H9 (cell line): ENCODE results near the gene PRICKLE3. TPM values are rescaled to one million over a fixed set of nuclear protein-coding genes. Genes with fewer than 3 reads are reported as not detected.

ENCODE experiments used
- DNase-seq: peaks from one replicate; pipeline ENCODE4 v3.0.0-alpha.2; 2017
- H2AFZ ChIP-seq: one replicate; pipeline ENCODE4 v1.6.1; 2013; ENCODE audit warnings: mild to moderate bottlenecking, low read length, control low read depth, moderate library complexity
- H2AK5ac ChIP-seq: 2 replicates; pipeline ENCODE4 v1.6.1; 2013; ENCODE audit warnings: low read length, control low read depth, mixed read lengths; ENCODE audit not compliant: insufficient read length
- H2BK120ac ChIP-seq: one replicate; pipeline ENCODE4 v1.6.1; 2013; ENCODE audit warnings: low read depth, mild to moderate bottlenecking, low read length, control low read depth, inconsistent platforms; ENCODE audit not compliant: poor library complexity, severe bottlenecking
- H2BK12ac ChIP-seq: 2 replicates; pipeline ENCODE4 v1.6.1; 2013; ENCODE audit warnings: low read length, control low read depth, mixed read lengths, low read depth; ENCODE audit not compliant: insufficient read length
- H2BK15ac ChIP-seq: 2 replicates; pipeline ENCODE4 v1.6.1; 2013; ENCODE audit warnings: low read depth, low read length, control low read depth
- H2BK20ac ChIP-seq: one replicate; pipeline ENCODE4 v1.6.1; 2013; ENCODE audit warnings: low read depth, mild to moderate bottlenecking, low read length, control low read depth, inconsistent platforms; ENCODE audit not compliant: poor library complexity, severe bottlenecking
- H2BK5ac ChIP-seq: 2 replicates; pipeline ENCODE4 v1.6.1; 2013; ENCODE audit warnings: low read length, control low read depth, mixed read lengths; ENCODE audit not compliant: insufficient read length
- H3K14ac ChIP-seq: 2 replicates; pipeline ENCODE4 v1.6.1; 2013; ENCODE audit warnings: low read length, control low read depth; ENCODE audit not compliant: insufficient read depth
- H3K18ac ChIP-seq: 2 replicates; pipeline ENCODE4 v1.6.1; 2013; ENCODE audit warnings: low read depth, mild to moderate bottlenecking, mixed read lengths, low read length, control low read depth; ENCODE audit not compliant: insufficient read length
- H3K23ac ChIP-seq: 2 replicates; pipeline ENCODE4 v1.6.1; 2013; ENCODE audit warnings: low read length, control low read depth, mixed read lengths, low read depth; ENCODE audit not compliant: insufficient read length
- H3K23me2 ChIP-seq: 2 replicates; pipeline ENCODE4 v1.6.1; 2013; ENCODE audit warnings: low read depth, mild to moderate bottlenecking, mixed read lengths, low read length, control low read depth; ENCODE audit not compliant: insufficient read length, poor library complexity, severe bottlenecking
- H3K27ac ChIP-seq: 2 replicates; pipeline ENCODE4 v1.5.1; 2013; ENCODE audit warnings: low read length, control low read depth, mixed read lengths, low read depth; ENCODE audit not compliant: insufficient read length
- H3K27me3 ChIP-seq: 2 replicates; pipeline ENCODE4 v1.6.1; 2013; ENCODE audit warnings: low read length, control low read depth, inconsistent platforms; ENCODE audit not compliant: insufficient read depth
- H3K4ac ChIP-seq: 2 replicates; pipeline ENCODE4 v1.6.1; 2013; ENCODE audit warnings: low read depth, mild to moderate bottlenecking, control low read depth, inconsistent platforms, low read length, moderate library complexity
- H3K4me1 ChIP-seq: 2 replicates; pipeline ENCODE4 v1.6.1; 2013; ENCODE audit warnings: low read length, control low read depth, inconsistent platforms; ENCODE audit not compliant: insufficient read depth
- H3K4me2 ChIP-seq: 2 replicates; pipeline ENCODE4 v1.6.1; 2013; ENCODE audit warnings: low read length, control low read depth, mixed read lengths; ENCODE audit not compliant: insufficient read length, insufficient read depth
- H3K56ac ChIP-seq: 2 replicates; pipeline ENCODE4 v1.6.1; 2013; ENCODE audit warnings: low read depth, mild to moderate bottlenecking, mixed read lengths, low read length, control low read depth; ENCODE audit not compliant: insufficient read length
- H3K79me1 ChIP-seq: 2 replicates; pipeline ENCODE4 v1.6.1; 2013; ENCODE audit warnings: low read depth, mild to moderate bottlenecking, moderate library complexity, low read length, control low read depth, inconsistent platforms; ENCODE audit not compliant: insufficient read depth, poor library complexity, severe bottlenecking
- H3K79me2 ChIP-seq: 2 replicates; pipeline ENCODE4 v1.6.1; 2013; ENCODE audit warnings: low read length, control low read depth, inconsistent platforms; ENCODE audit not compliant: insufficient read depth
- H3K9ac ChIP-seq: 2 replicates; pipeline ENCODE4 v1.6.1; 2013; ENCODE audit warnings: low read length, control low read depth, mixed read lengths; ENCODE audit not compliant: insufficient read length; ENCODE audit errors: extremely low read depth
- H3K9me3 ChIP-seq: one replicate; pipeline ENCODE4 v1.6.1; 2013; ENCODE audit warnings: low read depth, low read length, inconsistent platforms; ENCODE audit not compliant: control insufficient read depth
- H3T11ph ChIP-seq: one replicate; pipeline ENCODE4 v1.6.1; 2013; ENCODE audit warnings: mild to moderate bottlenecking, low read length, control low read depth, inconsistent platforms
- H4K20me1 ChIP-seq: one replicate; pipeline ENCODE4 v1.6.1; 2013; ENCODE audit not compliant: control insufficient read depth, insufficient read length, insufficient read depth
- H4K5ac ChIP-seq: 2 replicates; pipeline ENCODE4 v1.6.1; 2013; ENCODE audit warnings: low read depth, mild to moderate bottlenecking, mixed read lengths, low read length, control low read depth; ENCODE audit not compliant: insufficient read length
- H4K8ac ChIP-seq: replicated peaks from 2 replicates; pipeline ENCODE4 v1.6.1; 2013; ENCODE audit warnings: low read length, control low read depth, mixed read lengths, low read depth; ENCODE audit not compliant: insufficient read length
- H4K91ac ChIP-seq: 2 replicates; pipeline ENCODE4 v1.6.1; 2013; ENCODE audit warnings: low read depth, mild to moderate bottlenecking, moderate library complexity, mixed read lengths, low read length, control low read depth; ENCODE audit not compliant: insufficient read length
- H3K27ac Mint-ChIP-seq, 3 experiments: 2 replicates in 2 of 3; 3 replicates in 1 of 3; pipeline ENCODE4 v1.8.0; 2020 to 2021; ENCODE audit warnings: mixed read lengths in 3 of 3, mild to moderate bottlenecking in 1 of 3, moderate library complexity in 1 of 3
- H3K27me3 Mint-ChIP-seq: 2 replicates; pipeline ENCODE4 v1.8.0; 2021; ENCODE audit warnings: low read depth, mild to moderate bottlenecking, moderate library complexity, mixed read lengths
- H3K36me3 Mint-ChIP-seq, 3 experiments: 2 replicates in 2 of 3; 3 replicates in 1 of 3; pipeline ENCODE4 v1.8.0; 2020 to 2021; ENCODE audit warnings: low read depth in 3 of 3, mixed read lengths in 3 of 3; ENCODE audit not compliant: insufficient read depth in 1 of 3
- H3K4me1 Mint-ChIP-seq, 2 experiments: 2 replicates each; pipeline ENCODE4 v1.8.0; 2020; ENCODE audit warnings: mixed read lengths in 2 of 2
- H3K4me3 Mint-ChIP-seq, 2 experiments: 2 replicates in 1 of 2; 3 replicates in 1 of 2; pipeline ENCODE4 v1.8.0; 2020 to 2021; ENCODE audit warnings: mild to moderate bottlenecking in 2 of 2, mixed read lengths in 2 of 2, moderate library complexity in 1 of 2
- H3K9me3 Mint-ChIP-seq, 2 experiments: 2 replicates in 1 of 2; 3 replicates in 1 of 2; pipeline ENCODE4 v1.8.0; 2020; ENCODE audit warnings: mild to moderate bottlenecking in 2 of 2, mixed read lengths in 2 of 2, moderate library complexity in 1 of 2
- WGBS: extraction: QIAGEN DNeasy Blood & Tissue Kit; methylation state at CpG from one replicate; pipeline ENCODE4 v1.1.7; 2013; ENCODE audit warnings: missing lambda C conversion rate, low lambda C conversion rate, mixed read lengths; ENCODE audit not compliant: insufficient read length; ENCODE audit errors: extremely low coverage; 5-methylcytosine and 5-hydroxymethylcytosine counted together
- total RNA-seq: library from RNA; stranded (reverse); gene quantifications from 2 replicates; pipeline ENCODE4 v1.2.1, GENCODE V29; 2021
- TF ChIP-seq, protein P1 (sequence below): fragments of 200-600 bp; sonication (generic); conservative IDR thresholded peaks from 3 replicates; pipeline ENCODE4 v1.8.0; 2021; ENCODE audit warnings: antibody characterized with exemption, mild to moderate bottlenecking

The PRICKLE3 gene
- total RNA-seq, 1 experiment from 2014 or later: 9.7 TPM

DNA sequence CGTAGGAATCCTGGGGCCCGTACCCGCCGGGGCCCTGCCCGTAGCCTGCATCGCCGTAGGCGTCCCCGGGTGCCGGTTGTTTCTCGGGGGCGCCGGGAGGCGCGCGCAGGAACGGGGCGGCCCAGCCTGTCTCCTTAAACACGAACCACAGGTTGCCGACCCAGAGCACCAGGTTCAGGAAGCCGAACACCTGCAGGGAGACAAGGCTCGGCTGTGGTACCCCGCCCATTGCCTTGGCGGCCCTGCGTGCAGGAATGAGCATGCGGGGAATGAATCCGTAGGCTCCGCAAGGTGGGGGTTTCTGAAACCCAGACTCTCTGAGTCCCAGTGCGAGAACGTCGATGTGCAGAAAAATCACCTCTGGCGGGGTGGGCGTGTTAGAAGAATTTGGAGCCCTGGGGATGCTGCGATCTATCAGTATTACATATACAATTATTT lies 5.4 kb upstream of the PRICKLE3 start:
- peaks cover 8 to 14% (median 12%) of the 10 kb centered on the region in 3 experiments; a peak in 6 of 7 replicates for H3K36me3 Mint-ChIP-seq
- Histone ChIP-seq H3K14ac (peak overlapping the region; percentile 45; the same call in 1 of the 2 replicates), H3T11ph (no peak overlapping the region), H3K23ac (no peak overlapping the region), H3K9ac (peak overlapping the region; percentile 45), H2BK5ac (no peak overlapping the region), H3K79me2 (no peaks in the 10 kb centered on the region), H3K79me1 (no peaks in the 10 kb centered on the region), H4K20me1 (no peaks in the 10 kb centered on the region), H2BK12ac (no peak overlapping the region), H4K5ac (no peak overlapping the region), H3K27me3 (no peaks in the 10 kb centered on the region), H2AK5ac (no peak overlapping the region), H3K4me2 (peak overlapping the region; percentile 47), H3K4me1 (no peaks in the 10 kb centered on the region), H2BK20ac (no peak overlapping the region), H2AFZ (no peak overlapping the region), H3K23me2 (peaks cover 6% of the 10 kb centered on the region), H3K27ac (no peak overlapping the region), H3K18ac (peak overlapping the region; percentile 56), H2BK120ac (no peak overlapping the region), H2BK15ac (no peak overlapping the region), H3K4ac (no peak overlapping the region), H4K8ac (no peak overlapping the region), H3K9me3 (peaks cover 11% of the 10 kb centered on the region), H4K91ac (no peak overlapping the region), H3K56ac (no peak overlapping the region)
- H3K27ac Mint-ChIP-seq: peak overlapping the region in 2 of 3 experiments; percentile 57 to 88; a peak in 1 of 7 replicates
- TF ChIP-seq, protein P1, sequence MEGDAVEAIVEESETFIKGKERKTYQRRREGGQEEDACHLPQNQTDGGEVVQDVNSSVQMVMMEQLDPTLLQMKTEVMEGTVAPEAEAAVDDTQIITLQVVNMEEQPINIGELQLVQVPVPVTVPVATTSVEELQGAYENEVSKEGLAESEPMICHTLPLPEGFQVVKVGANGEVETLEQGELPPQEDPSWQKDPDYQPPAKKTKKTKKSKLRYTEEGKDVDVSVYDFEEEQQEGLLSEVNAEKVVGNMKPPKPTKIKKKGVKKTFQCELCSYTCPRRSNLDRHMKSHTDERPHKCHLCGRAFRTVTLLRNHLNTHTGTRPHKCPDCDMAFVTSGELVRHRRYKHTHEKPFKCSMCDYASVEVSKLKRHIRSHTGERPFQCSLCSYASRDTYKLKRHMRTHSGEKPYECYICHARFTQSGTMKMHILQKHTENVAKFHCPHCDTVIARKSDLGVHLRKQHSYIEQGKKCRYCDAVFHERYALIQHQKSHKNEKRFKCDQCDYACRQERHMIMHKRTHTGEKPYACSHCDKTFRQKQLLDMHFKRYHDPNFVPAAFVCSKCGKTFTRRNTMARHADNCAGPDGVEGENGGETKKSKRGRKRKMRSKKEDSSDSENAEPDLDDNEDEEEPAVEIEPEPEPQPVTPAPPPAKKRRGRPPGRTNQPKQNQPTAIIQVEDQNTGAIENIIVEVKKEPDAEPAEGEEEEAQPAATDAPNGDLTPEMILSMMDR: no peak
- peak overlapping the region; percentile 80 to 87 for H3K4me3 Mint-ChIP-seq
- H3K4me1 Mint-ChIP-seq: peaks cover 8 to 26% of the 10 kb centered on the region in 2 experiments
- peaks cover 3% of the 10 kb centered on the region; the same call in 1 of the 2 replicates for H3K27me3 Mint-ChIP-seq
- peaks cover 75 to 82% of the 10 kb centered on the region in 2 experiments for H3K9me3 Mint-ChIP-seq
- no peak for DNase-seq
- WGBS: no CpG with 5 or more reads among the region's 34 CpGs
